Measurements from ENCODE around the gene CPE.

The CPE gene

GRCh38 chr4:165508372-165509120 is 129.7 kb downstream of the CPE start:
- DNase-seq (ENCODE audit: low spot score) = no peak

- no peak for DNase-seq (ENCODE audit: low spot score)
These were observed 133.6 kb downstream of the CPE start for GRCh38 chr4:165512424-165512823.

GRCh38 chr4:165514739-165515138 is 135.9 kb downstream of the CPE start:
- DNase-seq (ENCODE audit: low spot score) = no peak

GRCh38 chr4:165515201-165515600 is 136.4 kb downstream of the CPE start:
- DNase-seq (ENCODE audit: low spot score) = no peak

GRCh38 chr4:165516281-165516833 is 137.5 kb downstream of the CPE start:
- DNase-seq (ENCODE audit: low spot score) = no peak

GRCh38 chr4:165517216-165517615 is 138.4 kb downstream of the CPE start:
- DNase-seq (ENCODE audit: low spot score) = no peak

GRCh38 chr4:165518024-165518616 is 139.3 kb downstream of the CPE start:
- DNase-seq (ENCODE audit: low spot score) = no peak

- DNase-seq (ENCODE audit: low spot score) = no peak
These were observed 139.9 kb downstream of the CPE start for GRCh38 chr4:165518686-165519085.

- no peak for DNase-seq (ENCODE audit: low spot score)
These were observed 140.8 kb downstream of the CPE start for GRCh38 chr4:165519591-165519990.

GRCh38 chr4:165520086-165520485 is 141.3 kb downstream of the CPE start:
- no peak for DNase-seq (ENCODE audit: low spot score)

GRCh38 chr4:165522050-165522449 is 143.2 kb downstream of the CPE start:
- no peak for DNase-seq (ENCODE audit: low spot score)

GRCh38 chr4:165524532-165525190 is 145.9 kb downstream of the CPE start:
- DNase-seq (ENCODE audit: low spot score) = no peak

GRCh38 chr4:165532976-165533375 is 154.2 kb downstream of the CPE start:
- no peak for DNase-seq (ENCODE audit: low spot score)

- peak; percentile 57 for DNase-seq (ENCODE audit: low spot score)
These were observed 158.3 kb downstream of the CPE start for GRCh38 chr4:165537028-165537648.

GRCh38 chr4:165539801-165540200 is 161.0 kb downstream of the CPE start:
- DNase-seq (ENCODE audit: low spot score) = no peak

GRCh38 chr4:165540206-165540830 is 161.5 kb downstream of the CPE start:
- no peak for DNase-seq (ENCODE audit: low spot score)

- no peak for DNase-seq (ENCODE audit: low spot score)
These were observed 163.1 kb downstream of the CPE start for GRCh38 chr4:165541851-165542459.

- DNase-seq (ENCODE audit: low spot score) = no peak
These were observed 163.7 kb downstream of the CPE start for GRCh38 chr4:165542476-165542875.
